A549 (cell line): Measurements from ENCODE around the gene SH3PXD2A. TPM values are rescaled to one million over a fixed set of nuclear protein-coding genes. Genes with fewer than 3 reads are reported as not detected.
A peak's percentile ranks its signal among the peaks of the same experiment; 100 is the strongest.

ENCODE experiments used
- ATAC-seq, 2 experiments: fragments of 200-7000 bp in 1 of 2; fragments of >200 bp in 1 of 2; cut with Nextera tagmentation in 1 of 2; cut with Tn5 transposase in 1 of 2; 3 replicates each; pipeline versions ENCODE4 v1.8.0 to v1.9.1; 2018 to 2020; ENCODE audit warnings: mild to moderate bottlenecking in 1 of 2, moderate library complexity in 1 of 2
- CTCF ChIA-PET: fragments of 300-600 bp; sonication (Branson Sonifier 250); formaldehyde crosslinking; extraction: SDS; loops from one replicate; lab custom pipeline; 2021; ENCODE audit warnings: antibody characterized with exemption, inconsistent platforms; lab: Yijun Ruan, JAX
- POLR2A ChIA-PET: fragments of 350-600 bp; formaldehyde crosslinking; extraction: SDS; loops from one replicate; lab custom pipeline; 2021; ENCODE audit warnings: antibody characterized with exemption, inconsistent platforms; lab: Yijun Ruan, JAX
- DNase-seq, 2 experiments: peaks; one replicate each; pipeline versions ENCODE4 v3.0.0 to v3.0.0-alpha.2; 2011 to 2016; ENCODE audit warnings: low read depth in 1 of 2, low spot score in 1 of 2
- FAIRE-seq: peaks from 2 replicates; lab custom pipeline; 2011; peaks lifted over from hg19 to GRCh38; lab: Jason Lieb, UNC
- H3K27ac ChIP-seq, 2 experiments: fragments of >200 bp; sonication (Bioruptor Twin); formaldehyde crosslinking; 3 replicates each; pipeline ENCODE4 v1.5.1; 2016 to 2017
- H3K4me1 ChIP-seq: fragments of >200 bp; sonication (Bioruptor Twin); formaldehyde crosslinking; 3 replicates; pipeline ENCODE4 v1.6.1; 2016
- H3K4me2 ChIP-seq: fragments of >200 bp; sonication (Bioruptor Twin); formaldehyde crosslinking; 3 replicates; pipeline ENCODE4 v1.6.1; 2016
- H3K4me3 ChIP-seq: fragments of >200 bp; sonication (Bioruptor Twin); formaldehyde crosslinking; 3 replicates; pipeline ENCODE4 v1.5.1; 2016
- H3K9me3 ChIP-seq: fragments of >200 bp; sonication (Bioruptor Twin); formaldehyde crosslinking; 3 replicates; pipeline ENCODE4 v1.6.1; 2016
- ATOH8 ChIP-seq: fragments of 250-450 bp; sonication (Bioruptor Pico); IDR thresholded peaks from 2 replicates; pipeline ENCODE4 v1.5.0; 2020; ENCODE audit warnings: low read depth, mild to moderate bottlenecking, moderate library complexity
- BHLHE40 ChIP-seq: IDR thresholded peaks from 2 replicates; pipeline ENCODE4 v1.6.1; 2012; ENCODE audit warnings: low read depth, low read length, inconsistent platforms
- CBX8 ChIP-seq: fragments of 200-600 bp; sonication (generic); IDR thresholded peaks from 2 replicates; pipeline ENCODE4 v1.6.1; 2016
- CHD2 ChIP-seq: fragments of 150-350 bp; IDR thresholded peaks from 2 replicates; pipeline ENCODE4 v1.6.1; 2014; ENCODE audit warnings: low read length; ENCODE audit not compliant: partially characterized antibody
- HDAC2 ChIP-seq: fragments of 200-600 bp; sonication (generic); IDR thresholded peaks from 2 replicates; pipeline ENCODE4 v1.6.1; 2016
- HEYL ChIP-seq: fragments of 250-450 bp; sonication (Bioruptor Pico); IDR thresholded peaks from 2 replicates; pipeline ENCODE4 v1.8.0; 2021; ENCODE audit warnings: mild to moderate bottlenecking, moderate library complexity
- HOXB5 ChIP-seq: fragments of 250-450 bp; sonication (Bioruptor Pico); IDR thresholded peaks from 2 replicates; pipeline ENCODE4 v1.5.0; 2020; ENCODE audit warnings: mild to moderate bottlenecking, moderate library complexity
- JUN ChIP-seq, 2 experiments: fragments of >200 bp; sonication (Bioruptor Twin); formaldehyde crosslinking; IDR thresholded peaks; 2 replicates in 1 of 2; 3 replicates in 1 of 2; pipeline ENCODE4 v1.6.1; 2016 to 2017
- MAX ChIP-seq: IDR thresholded peaks from 2 replicates; pipeline ENCODE4 v1.6.1; 2012
- MYC ChIP-seq: IDR thresholded peaks from 2 replicates; pipeline ENCODE4 v1.6.1; 2012; ENCODE audit warnings: mild to moderate bottlenecking, inconsistent platforms, low read length, improper control_type of control experiment, borderline replicate concordance
- NPAS2 ChIP-seq: fragments of 250-450 bp; sonication (Bioruptor Pico); IDR thresholded peaks from 2 replicates; pipeline ENCODE4 v1.8.0; 2022; ENCODE audit warnings: mild to moderate bottlenecking, moderate library complexity, borderline replicate concordance
- POLR2A ChIP-seq: IDR thresholded peaks from 2 replicates; pipeline ENCODE4 v1.6.1; 2012; ENCODE audit warnings: mild to moderate bottlenecking, low read length
- REST ChIP-seq: fragments of 200-600 bp; sonication (generic); IDR thresholded peaks from 2 replicates; pipeline ENCODE4 v1.6.1; 2016; ENCODE audit warnings: antibody characterized with exemption, mild to moderate bottlenecking, moderate library complexity
- RNF2 ChIP-seq: fragments of 200-600 bp; sonication (generic); IDR thresholded peaks from 2 replicates; pipeline ENCODE4 v1.6.1; 2016; ENCODE audit warnings: low read depth, mild to moderate bottlenecking, antibody characterized with exemption, moderate library complexity, borderline replicate concordance
- TP53 ChIP-seq: fragments of 250-450 bp; sonication (Bioruptor Pico); IDR thresholded peaks from 2 replicates; pipeline ENCODE4 v1.5.0; 2021; ENCODE audit warnings: mild to moderate bottlenecking, moderate library complexity
- USF2 ChIP-seq: fragments of 450-650 bp; IDR thresholded peaks from 2 replicates; pipeline ENCODE4 v1.6.1; 2014; ENCODE audit warnings: antibody characterized with exemption
- whole genome bisulfite sequencing: methylation state at CpG from one replicate; pipeline ENCODE4 v1.1.6; 2017; ENCODE audit errors: missing lambda C conversion rate; 5-methylcytosine and 5-hydroxymethylcytosine counted together
- polyA plus RNA-seq, 4 experiments: library from polyadenylated mRNA; depleted of rRNA in 3 of 4; stranded (reverse); fragments of >200 nt; fragmentation: RNase III in 1 of 4; extraction: RNeasy Plus Mini Kit Qiagen cat#74134 plus additional on column Dnase treatment in 1 of 4; gene quantifications; 2 replicates in 3 of 4; 3 replicates in 1 of 4; pipeline ENCODE4 v1.2.3, GENCODE V29; 2011 to 2017
- TF ChIP-seq, protein P1 (sequence below): IDR thresholded peaks from 2 replicates; pipeline ENCODE4 v1.6.1; 2012
- TF ChIP-seq, protein P2 (sequence below): IDR thresholded peaks from 2 replicates; pipeline ENCODE4 v1.6.1; 2012; ENCODE audit warnings: low read depth, borderline replicate concordance

Gene SH3PXD2A
- polyA plus RNA-seq, 2 of the 4 experiments (the other 2 are of a cell fraction): 2.4 to 3.9 TPM

DNA sequence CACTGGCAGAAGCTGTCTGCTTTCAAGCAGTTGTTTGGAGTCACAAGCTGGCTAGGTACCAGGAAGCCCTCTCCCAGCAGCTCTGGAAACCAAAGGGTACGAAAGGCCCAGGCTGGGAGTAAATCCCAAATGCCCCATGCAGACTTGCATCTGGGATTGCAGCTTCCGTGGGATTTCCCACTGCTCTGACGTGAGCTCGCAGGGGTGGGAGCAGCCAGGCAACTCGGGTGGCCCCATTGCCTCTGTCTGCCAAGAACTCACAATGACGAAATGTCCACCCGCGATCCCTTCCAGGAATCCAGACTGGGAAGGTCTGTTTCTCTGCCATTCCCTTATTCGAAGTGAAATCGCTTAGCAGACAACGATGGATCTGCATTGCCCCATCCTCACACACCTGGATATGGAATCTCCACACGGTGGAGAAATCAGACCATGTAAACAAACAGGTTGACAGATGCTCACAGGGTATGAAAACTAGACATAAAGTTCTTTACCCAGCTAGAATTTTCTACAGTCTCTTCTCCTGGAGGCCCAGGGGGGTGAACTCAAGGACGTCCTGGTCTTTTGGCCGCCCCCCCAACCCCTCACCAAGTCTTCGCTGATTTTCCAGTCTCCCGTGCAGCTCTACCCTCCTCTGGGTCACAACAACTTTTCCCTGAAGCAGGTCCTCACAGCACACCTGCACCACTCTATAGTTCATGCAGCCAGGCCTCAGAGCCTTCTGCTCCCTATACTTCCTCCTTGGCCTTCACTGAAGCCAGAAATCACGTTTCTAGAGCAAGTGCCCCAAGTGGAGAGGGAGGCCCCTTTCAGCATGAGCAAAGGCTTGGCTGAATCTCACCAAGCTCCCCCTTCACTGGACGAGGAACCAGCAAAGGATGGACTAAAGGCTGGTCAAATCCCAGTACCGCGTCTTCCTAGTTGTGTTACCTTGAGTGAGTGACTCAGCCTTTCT, 20.0 kb downstream of the SH3PXD2A start:
- Histone ChIP-seq H3K4me3 (no peak overlapping the region), H3K9me3 (0 out of 3 replicates have a peak, but pooled peaks cover 4% of the 10 kb centered on the region), H3K4me2 (peak overlapping the region; percentile 75), H3K4me1 (peaks cover 36% of the 10 kb centered on the region), H3K27ac (peak overlapping the region; percentile 72 to 81)
- FAIRE-seq: no peak
- 78% methylated on average over 20 of the region's 20 CpGs for WGBS
- ATAC-seq: peak; percentile 26 to 46; a peak in 3 of 6 replicates
- ChIA-PET CTCF (interaction anchor here (0.7 to 3.0 kb wide), 6 partner anchors 16 to 122 kb away, joined by 3 to 12 read pairs (median 3); partner anchors contain the start of gene SH3PXD2A), POLR2A (no interaction called here)
- DNase-seq: peak in 1 of 2 experiments; percentile 15
- TF ChIP-seq HDAC2: no peak
- no peak for TF ChIP-seq CBX8
- no peak for TF ChIP-seq TP53
- TF ChIP-seq BHLHE40: no peak
- no peak for TF ChIP-seq NPAS2
- TF ChIP-seq JUN (IDR thresholded peaks at IDR 0.05): no peak
- TF ChIP-seq POLR2A: no peak
- TF ChIP-seq MAX: no peak
- TF ChIP-seq HOXB5 (CRISPR knock-in tag): no peak
- TF ChIP-seq, protein P1, sequence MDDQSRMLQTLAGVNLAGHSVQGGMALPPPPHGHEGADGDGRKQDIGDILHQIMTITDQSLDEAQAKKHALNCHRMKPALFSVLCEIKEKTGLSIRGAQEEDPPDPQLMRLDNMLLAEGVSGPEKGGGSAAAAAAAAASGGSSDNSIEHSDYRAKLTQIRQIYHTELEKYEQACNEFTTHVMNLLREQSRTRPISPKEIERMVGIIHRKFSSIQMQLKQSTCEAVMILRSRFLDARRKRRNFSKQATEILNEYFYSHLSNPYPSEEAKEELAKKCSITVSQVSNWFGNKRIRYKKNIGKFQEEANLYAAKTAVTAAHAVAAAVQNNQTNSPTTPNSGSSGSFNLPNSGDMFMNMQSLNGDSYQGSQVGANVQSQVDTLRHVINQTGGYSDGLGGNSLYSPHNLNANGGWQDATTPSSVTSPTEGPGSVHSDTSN: no peak

- ChIA-PET CTCF (interaction anchor here (0.7 to 3.0 kb wide), 6 partner anchors 14 to 121 kb away, joined by 3 to 12 read pairs (median 4); no protein-coding TSS in a partner anchor), POLR2A (interaction anchor here (1.0 kb wide), 1 partner anchor 75 kb away, joined by 3 read pairs; no protein-coding TSS in a partner anchor)
- WGBS: 69% methylated on average over 5 of the region's 5 CpGs
- Histone ChIP-seq H3K27ac (peak overlapping the region; percentile 72 to 81), H3K4me2 (peak overlapping the region; percentile 75), H3K9me3 (0 out of 3 replicates have a peak, but pooled peaks cover 4% of the 10 kb centered on the region), H3K4me3 (no peak overlapping the region), H3K4me1 (peaks cover 32% of the 10 kb centered on the region)
- ATAC-seq (no peak), DNase-seq (no peak), FAIRE-seq (no peak)
- no peak for TF ChIP-seq USF2
- TF ChIP-seq RNF2: no peak
- no peak for TF ChIP-seq HEYL (CRISPR knock-in tag)
- TF ChIP-seq MYC: no peak
- TF ChIP-seq, protein P2, sequence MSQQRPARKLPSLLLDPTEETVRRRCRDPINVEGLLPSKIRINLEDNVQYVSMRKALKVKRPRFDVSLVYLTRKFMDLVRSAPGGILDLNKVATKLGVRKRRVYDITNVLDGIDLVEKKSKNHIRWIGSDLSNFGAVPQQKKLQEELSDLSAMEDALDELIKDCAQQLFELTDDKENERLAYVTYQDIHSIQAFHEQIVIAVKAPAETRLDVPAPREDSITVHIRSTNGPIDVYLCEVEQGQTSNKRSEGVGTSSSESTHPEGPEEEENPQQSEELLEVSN: no peak
- TF ChIP-seq CHD2: no peak
- no peak for TF ChIP-seq HDAC2
- TF ChIP-seq ATOH8: no peak
- TF ChIP-seq CBX8: no peak
- TF ChIP-seq REST: no peak
These were observed 20.8 kb downstream of the SH3PXD2A start for GRCh38 chr10:103834436-103835095.
